Measurements from ENCODE around the gene UBE2B. TPM values are rescaled to one million over a fixed set of nuclear protein-coding genes. Genes with fewer than 3 reads are reported as not detected.

UBE2B gene
- total RNA-seq, 1 donor from 2014 or later, result 60.4 TPM

DNA sequence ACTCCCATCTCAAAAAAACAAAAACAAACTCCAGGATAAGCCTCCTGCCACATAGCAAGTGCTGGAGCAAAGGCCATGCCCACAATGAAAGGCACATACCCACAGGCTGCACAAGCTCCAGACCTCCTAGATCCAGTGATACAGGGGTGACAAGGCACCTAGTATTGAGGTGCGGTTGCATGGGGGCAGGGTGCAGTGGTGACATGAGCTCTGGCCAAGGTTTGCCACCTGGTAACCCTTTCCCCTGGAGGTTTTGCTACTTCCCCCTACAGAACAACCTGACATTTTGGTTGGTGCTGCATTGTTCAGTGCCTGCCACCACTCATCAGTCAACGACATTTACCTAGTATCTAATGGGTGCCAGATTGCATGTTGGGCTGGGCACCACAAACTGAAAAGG lies 25.8 kb downstream of the UBE2B start:
- ChIA-PET CTCF (interaction anchor here (1.6 kb wide), 1 partner anchor 181 kb away, joined by 5 read pairs; no protein-coding TSS in a partner anchor), POLR2A (interaction anchor here (0.5 kb wide), 1 partner anchor 215 kb away, joined by 4 read pairs; no protein-coding TSS in a partner anchor)
- TF ChIP-seq, protein P1, sequence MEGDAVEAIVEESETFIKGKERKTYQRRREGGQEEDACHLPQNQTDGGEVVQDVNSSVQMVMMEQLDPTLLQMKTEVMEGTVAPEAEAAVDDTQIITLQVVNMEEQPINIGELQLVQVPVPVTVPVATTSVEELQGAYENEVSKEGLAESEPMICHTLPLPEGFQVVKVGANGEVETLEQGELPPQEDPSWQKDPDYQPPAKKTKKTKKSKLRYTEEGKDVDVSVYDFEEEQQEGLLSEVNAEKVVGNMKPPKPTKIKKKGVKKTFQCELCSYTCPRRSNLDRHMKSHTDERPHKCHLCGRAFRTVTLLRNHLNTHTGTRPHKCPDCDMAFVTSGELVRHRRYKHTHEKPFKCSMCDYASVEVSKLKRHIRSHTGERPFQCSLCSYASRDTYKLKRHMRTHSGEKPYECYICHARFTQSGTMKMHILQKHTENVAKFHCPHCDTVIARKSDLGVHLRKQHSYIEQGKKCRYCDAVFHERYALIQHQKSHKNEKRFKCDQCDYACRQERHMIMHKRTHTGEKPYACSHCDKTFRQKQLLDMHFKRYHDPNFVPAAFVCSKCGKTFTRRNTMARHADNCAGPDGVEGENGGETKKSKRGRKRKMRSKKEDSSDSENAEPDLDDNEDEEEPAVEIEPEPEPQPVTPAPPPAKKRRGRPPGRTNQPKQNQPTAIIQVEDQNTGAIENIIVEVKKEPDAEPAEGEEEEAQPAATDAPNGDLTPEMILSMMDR (IDR thresholded peaks at IDR 0.05), result no peak
- Mint-ChIP-seq H3K36me3 (ENCODE audit: low read depth) (peaks cover 67% of the 10 kb centered on the region), H3K27ac (no peak overlapping the region), H3K27me3 (no peaks in the 10 kb centered on the region), H3K4me3 (no peak overlapping the region), H3K9me3 (no peaks in the 10 kb centered on the region), H3K4me1 (no peaks in the 10 kb centered on the region)
- DNase-seq (no peak), ATAC-seq (ENCODE audit: low read depth) (no peak)
- intact Hi-C loops (cut with micrococcal nuclease), result no loop called here

DNA sequence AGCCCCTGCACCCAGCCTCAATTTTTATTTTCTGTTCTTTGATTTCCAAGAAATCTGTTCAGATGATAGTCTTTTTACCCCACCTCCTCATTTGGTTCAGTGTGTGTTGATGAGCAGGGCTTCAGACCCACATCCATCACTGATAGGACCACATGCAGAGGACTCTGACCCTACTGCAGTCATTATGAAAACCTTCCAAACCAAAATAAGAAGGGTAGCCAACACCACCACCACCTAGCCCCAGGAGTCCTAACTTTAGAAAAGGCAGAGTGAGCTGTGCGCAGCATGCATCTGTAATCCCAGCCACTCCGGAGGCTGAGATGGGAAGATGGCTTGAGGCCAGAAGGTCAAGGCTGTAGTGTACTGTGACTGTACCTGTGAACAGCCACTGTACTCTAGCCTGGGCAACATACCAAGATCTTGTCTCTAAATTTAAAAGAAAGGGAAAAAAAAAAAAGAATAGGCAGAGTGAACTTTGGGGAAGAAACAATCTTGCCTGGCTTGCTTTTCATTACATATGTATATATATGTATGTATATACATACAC lies 27.3 kb downstream of the UBE2B start:
- Mint-ChIP-seq H3K4me3 (no peak overlapping the region), H3K27ac (no peak overlapping the region), H3K36me3 (ENCODE audit: low read depth) (peaks cover 60% of the 10 kb centered on the region), H3K9me3 (no peaks in the 10 kb centered on the region), H3K4me1 (no peaks in the 10 kb centered on the region), H3K27me3 (no peaks in the 10 kb centered on the region)
- CTCF ChIA-PET, result no interaction called here
- TF ChIP-seq, protein P1 (IDR thresholded peaks at IDR 0.05), result no peak
- intact Hi-C loops (cut with micrococcal nuclease), result no loop called here
- POLR2A ChIA-PET, result no interaction called here
- ATAC-seq (ENCODE audit: low read depth) (no peak), DNase-seq (no peak)

DNA sequence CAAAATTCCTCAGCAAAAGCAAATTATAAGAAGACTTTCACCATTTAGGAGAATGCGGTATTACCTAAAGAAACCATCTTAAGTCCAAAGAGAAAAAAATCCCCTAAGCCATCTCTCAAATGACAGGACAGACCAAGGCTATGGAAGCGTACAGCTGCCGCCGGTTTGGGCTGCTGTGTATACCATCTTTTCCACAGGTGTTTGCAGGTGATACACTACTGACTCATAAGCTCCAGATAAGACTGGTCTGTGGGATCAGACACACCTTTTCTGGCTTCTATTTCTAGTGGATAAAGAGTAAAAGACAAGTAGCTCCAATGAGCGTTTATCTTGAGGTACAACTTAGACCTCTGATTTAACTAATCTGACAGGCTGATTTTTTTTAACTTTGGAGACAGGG lies 32.6 kb downstream of the UBE2B start:
- no peaks in the 10 kb centered on the region for H3K9me3 Mint-ChIP-seq
- peaks cover 42% of the 10 kb centered on the region for H3K36me3 Mint-ChIP-seq (ENCODE audit: low read depth)
- TF ChIP-seq, protein P1 (IDR thresholded peaks at IDR 0.05), result no peak
- intact Hi-C loops (cut with micrococcal nuclease), result no loop called here
- H3K4me3 Mint-ChIP-seq, result no peak overlapping the region
- no peaks in the 10 kb centered on the region for H3K4me1 Mint-ChIP-seq
- ChIA-PET POLR2A (interaction anchor here (1.4 kb wide), 1 partner anchor 122 kb away, joined by 3 read pairs; no protein-coding TSS in a partner anchor), CTCF (no interaction called here)
- DNase-seq (no peak), ATAC-seq (ENCODE audit: low read depth) (no peak)
- H3K27me3 Mint-ChIP-seq, result no peaks in the 10 kb centered on the region
- no peak overlapping the region for H3K27ac Mint-ChIP-seq

DNA sequence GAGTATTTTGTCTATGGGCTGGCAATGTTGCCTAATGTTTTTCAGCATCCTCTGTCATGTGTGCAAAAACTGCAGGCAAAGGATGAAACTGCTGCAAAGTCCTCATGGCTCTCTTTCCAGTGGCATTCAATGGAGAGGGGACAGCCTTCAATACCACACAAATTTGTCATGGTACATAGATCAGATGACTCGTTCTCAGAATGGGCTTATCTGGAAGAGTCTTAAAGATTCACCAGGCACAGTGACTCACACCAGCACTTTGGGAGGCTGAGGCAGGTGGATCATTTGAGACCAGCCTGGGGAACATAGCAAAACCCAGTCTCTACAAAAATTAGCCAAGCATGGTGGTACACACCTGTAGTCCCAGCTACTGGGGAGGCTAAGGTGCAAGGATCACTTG lies 35.0 kb downstream of the UBE2B start:
- Mint-ChIP-seq H3K27ac (no peak overlapping the region), H3K4me1 (peaks cover 22% of the 10 kb centered on the region), H3K36me3 (ENCODE audit: low read depth) (peaks cover 36% of the 10 kb centered on the region), H3K27me3 (no peaks in the 10 kb centered on the region), H3K4me3 (no peak overlapping the region), H3K9me3 (no peaks in the 10 kb centered on the region)
- CTCF ChIA-PET, result no interaction called here
- ATAC-seq (ENCODE audit: low read depth) (no peak), DNase-seq (no peak)
- intact Hi-C loops (cut with micrococcal nuclease), result no loop called here
- POLR2A ChIA-PET, result interaction anchor here (0.7 kb wide), 1 partner anchor 34 kb away, joined by 7 read pairs; no protein-coding TSS in a partner anchor
- TF ChIP-seq, protein P1 (IDR thresholded peaks at IDR 0.05), result no peak

DNA sequence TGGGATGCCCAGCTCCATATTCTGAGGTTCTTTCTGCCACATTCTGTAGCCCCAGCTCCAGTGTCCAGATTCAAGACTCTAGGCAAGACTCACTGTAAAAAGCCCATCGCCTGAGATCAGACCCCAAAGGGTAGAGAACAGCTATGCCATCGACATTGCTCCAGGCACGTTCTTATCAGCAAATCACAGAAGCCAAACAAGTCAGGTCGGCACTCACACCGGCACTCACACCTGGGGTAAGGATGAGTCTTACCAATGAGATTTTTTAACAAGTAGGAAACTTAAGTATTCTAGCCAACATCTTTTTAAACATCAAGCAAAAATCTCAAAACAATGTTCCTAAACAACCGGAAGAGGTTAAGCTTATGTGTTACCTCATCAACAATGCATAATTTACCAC lies 38.0 kb downstream of the UBE2B start:
- ChIA-PET POLR2A (interaction anchor here (0.6 to 1.5 kb wide), 3 partner anchors 25 to 183 kb away, joined by 3 read pairs; partner anchors contain the start of gene PPP2CA), CTCF (no interaction called here)
- TF ChIP-seq, protein P1 (IDR thresholded peaks at IDR 0.05), result no peak
- Mint-ChIP-seq H3K27me3 (no peaks in the 10 kb centered on the region), H3K9me3 (no peaks in the 10 kb centered on the region), H3K27ac (no peak overlapping the region), H3K4me3 (peak overlapping the region; percentile 32), H3K36me3 (ENCODE audit: low read depth) (peaks cover 22% of the 10 kb centered on the region), H3K4me1 (peaks cover 31% of the 10 kb centered on the region)
- no peak for DNase-seq
- ATAC-seq (ENCODE audit: low read depth), result no peak
- intact Hi-C loops (cut with micrococcal nuclease), result no loop called here

Data from activated B cell treated with CpG ODN at 0.5 μM for 24 hours (primary cell).